HG02610 (cell line): ENCODE results near the gene C20orf173.
"Not testable (repeated sequence)": the region's sequence is repeated elsewhere in the genome, so short reads cannot be mapped to it uniquely, and the experiment has no call there.

Experiments
- ATAC-seq: cut with Tn5 transposase; IDR thresholded peaks from one replicate; pipeline ENCODE4 v1.9.1; 2021; ENCODE audit warnings: mild to moderate bottlenecking, moderate library complexity; ENCODE audit not compliant: unreplicated experiment

The C20orf173 gene

DNA sequence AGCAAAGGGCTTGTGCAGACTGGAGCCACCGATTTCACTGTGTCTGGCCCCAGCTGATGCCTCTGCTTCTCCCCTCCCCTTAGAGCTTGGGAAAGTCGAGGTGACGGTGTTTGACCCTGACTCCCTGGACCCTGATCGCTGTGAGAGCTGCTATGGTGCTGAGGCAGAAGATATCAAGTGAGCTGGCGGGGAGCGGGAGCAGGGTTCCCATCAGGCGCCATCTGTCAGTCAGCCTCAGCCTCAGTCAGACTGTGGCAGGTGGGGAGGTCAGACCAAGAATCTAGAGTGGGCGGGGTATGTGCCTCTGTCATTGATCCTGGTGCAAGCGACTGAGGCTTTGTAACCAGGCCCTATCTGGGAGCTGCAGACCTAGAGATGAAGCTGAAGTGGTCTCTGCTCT lies 17.9 kb upstream of the C20orf173 start:
- no peak for ATAC-seq

GRCh38 chr20:35546127-35546526 lies 16.7 kb upstream of the C20orf173 start:
- ATAC-seq: no peak

- ATAC-seq: not testable (repeated sequence)
These were observed 15.5 kb upstream of the C20orf173 start for GRCh38 chr20:35544941-35545340.

GRCh38 chr20:35544436-35544835 lies 15.0 kb upstream of the C20orf173 start:
- no peak for ATAC-seq

DNA sequence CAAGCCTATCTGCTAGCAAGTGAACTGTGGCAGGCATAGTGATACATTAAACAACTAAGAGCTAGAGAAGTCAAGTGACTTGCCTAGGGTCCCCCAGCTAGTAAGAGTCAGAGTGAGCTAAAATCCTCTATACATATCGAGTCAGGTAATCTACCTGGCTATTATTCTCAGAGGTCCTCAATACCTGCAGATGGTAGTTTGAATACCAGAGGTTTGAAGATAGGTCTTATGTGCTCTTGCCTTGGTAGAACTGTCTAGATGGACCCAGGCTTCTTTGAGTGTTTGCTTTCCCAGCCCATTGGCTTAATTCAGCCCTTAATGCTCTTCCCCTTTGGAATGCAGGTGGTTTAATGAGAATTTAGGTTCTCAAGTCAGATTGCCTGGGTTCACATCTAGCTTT lies 13.5 kb upstream of the C20orf173 start:
- ATAC-seq: no peak

DNA sequence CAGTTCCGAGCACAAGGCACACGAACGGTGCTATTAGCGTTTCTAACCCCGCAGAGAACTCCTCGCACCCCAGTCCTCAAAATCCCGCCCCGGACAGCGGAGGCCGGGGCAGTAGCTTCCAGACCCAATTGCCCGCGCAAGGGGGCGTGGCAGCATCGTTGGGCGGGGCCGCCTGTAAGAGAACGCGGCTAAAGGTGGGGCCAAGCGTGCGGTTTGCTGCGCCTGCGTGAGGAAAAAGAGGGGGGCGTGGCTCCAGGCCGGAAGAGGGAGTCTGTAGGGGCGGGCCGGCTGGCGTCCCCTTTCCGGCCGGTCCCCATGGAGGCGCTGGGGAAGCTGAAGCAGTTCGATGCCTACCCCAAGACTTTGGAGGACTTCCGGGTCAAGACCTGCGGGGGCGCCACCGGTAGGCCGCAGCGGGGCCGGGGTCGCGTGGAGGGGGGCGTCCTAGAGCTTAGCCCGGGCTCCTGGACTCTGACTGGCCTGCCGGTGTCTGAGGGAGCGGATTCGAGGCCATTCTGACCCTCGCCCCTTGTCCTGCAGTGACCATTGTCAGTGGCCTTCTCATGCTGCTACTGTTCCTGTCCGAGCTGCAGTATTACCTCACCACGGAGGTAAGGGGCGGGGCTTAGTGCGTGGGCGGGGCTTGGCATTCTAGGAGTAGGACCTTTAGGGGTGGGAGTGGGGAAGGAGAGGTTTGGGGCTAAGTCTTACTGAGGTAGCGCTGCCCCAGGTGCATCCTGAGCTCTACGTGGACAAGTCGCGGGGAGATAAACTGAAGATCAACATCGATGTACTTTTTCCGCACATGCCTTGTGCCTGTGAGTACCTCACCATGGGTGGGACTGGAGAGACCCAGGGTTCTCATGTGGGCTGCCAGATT lies 12.6 kb upstream of the C20orf173 start, which contains the start of gene ERGIC3:
TSS of gene ERGIC3 (plus strand) at position 296 of the 880 bp plus-strand sequence. CDS start at position 316, 20 bp downstream.
- ATAC-seq: peak; percentile 88

DNA sequence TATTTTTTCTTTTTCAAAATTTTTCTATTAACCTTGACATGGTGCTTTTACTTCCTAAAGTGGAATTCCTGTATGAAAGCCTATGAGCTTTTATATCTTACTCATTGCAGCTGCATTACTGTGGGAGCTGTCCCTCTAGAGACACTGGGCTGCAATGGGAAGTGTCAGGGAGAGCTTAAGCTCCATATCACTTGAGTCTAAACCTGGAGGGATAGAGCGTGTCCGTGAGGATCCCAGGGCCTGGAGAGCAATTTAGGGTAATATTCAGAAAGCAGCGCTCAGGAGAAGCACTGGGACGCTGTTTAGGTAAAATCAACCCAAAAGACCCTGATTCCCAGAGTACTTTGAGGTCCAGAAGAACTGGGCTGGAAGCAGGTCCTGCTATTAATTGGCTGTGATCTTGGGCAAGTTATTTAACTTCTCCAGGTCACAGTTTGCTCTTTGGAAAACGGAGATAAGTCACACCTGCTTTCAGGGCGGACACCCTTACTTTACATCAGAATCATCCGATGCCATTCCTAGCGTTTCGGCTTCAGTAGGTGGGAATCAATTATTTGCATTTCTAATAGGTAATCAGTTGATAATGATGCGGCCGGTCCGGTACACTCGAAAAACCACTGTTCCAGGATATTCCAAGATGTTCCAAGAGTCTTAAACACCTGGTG lies 11.8 kb upstream of the C20orf173 start:
- no peak for ATAC-seq

DNA sequence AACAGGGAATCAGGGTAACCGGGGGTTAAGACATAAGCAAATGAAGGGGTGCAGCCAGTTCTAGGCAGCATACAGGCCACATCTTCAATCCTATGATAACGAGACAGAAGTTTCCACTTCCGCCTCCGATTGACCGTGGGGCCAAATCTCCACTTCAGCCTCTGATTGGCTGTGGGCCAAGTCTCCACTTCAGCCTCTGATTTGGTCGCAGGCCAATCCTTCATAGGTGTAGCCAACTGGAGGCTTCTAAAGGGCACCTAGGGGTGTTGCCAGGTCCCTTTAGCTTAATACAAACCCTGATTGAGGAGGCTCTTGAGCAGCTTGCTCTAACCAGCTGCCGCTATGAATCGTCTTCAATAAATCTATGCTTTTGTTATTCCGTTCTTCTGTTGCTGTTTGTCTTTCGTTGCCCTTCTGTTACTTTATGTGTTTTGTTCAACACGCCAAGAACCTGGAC lies 10.3 kb upstream of the C20orf173 start:
- ATAC-seq: peak; percentile 71

DNA sequence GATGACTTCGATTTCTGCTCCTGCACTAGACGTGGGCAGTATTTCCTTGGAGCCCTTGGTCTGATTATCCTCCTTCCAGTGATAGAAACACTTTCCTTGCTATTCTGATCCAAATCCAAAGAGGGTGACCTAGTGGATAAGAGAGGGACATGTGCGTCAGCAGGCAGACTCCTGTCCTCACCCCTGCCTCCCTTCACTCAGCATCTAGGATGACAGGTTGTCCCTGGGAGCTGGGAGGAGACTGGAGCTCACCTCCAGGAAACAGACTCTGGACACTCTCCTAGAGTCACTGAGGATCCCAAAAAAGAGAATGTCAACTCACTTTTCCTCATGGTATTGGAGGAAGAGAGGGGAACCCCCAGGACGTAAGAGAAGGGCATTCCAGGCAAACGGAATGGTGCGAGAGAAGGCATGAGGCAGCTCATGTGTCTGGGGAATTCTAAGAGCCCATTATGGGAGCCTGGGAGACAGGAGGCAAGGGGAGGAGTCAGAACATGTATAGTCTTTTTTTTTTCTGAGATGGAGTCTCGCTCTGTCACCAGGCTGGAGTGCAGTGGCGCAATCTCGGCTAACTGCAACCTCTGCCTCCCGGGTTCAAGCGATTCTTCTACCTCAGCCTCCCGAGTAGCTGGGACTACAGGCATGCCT lies 2.2 kb downstream of the C20orf173 start:
- ATAC-seq: no peak

GRCh38 chr20:35525639-35526038 lies 3.8 kb downstream of the C20orf173 start:
- no peak for ATAC-seq

GRCh38 chr20:35523298-35523888 lies 6.1 kb downstream of the C20orf173 start:
- ATAC-seq: no peak

GRCh38 chr20:35518955-35519354 lies 10.5 kb downstream of the C20orf173 start:
- ATAC-seq: no peak

DNA sequence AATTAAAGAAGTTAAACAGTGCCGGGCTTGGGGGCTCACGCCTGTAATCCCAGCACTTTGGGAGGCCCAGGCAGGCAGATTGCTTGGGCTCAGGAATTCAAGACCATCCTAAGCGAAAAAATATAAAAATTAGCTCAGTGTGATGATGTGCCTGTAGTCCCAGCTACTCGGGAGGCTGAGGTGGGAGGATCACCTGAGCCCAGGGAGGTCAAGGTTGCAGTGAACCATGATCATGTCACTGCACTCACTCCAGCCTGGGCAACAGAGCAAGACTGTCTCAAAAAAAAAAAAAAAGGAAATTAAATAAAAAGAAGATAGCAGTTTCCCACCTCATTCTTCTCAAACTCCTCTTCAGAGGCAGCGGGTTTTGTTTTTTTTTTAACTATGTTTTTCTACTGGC lies 11.7 kb downstream of the C20orf173 start:
- ATAC-seq: not testable (repeated sequence)

DNA sequence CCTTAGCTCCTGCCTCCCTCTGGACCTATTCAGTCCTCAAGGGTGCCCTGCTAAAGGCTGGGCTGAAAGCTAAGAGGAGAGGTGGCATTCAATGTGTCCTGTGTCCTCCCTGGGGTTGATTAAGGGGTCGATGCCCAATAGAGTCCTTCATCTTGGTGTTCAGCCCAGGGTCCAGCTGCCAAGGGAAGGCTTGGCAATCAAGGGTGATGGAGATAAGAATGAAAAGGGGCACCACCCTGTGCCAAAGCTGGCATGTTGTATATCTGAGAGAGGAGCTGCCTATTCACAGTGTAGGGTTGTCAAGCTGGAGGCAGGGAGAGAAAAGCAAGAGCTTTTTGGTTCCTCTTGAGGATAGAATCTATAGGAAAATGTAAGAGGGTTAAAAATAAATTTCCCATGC lies 12.3 kb downstream of the C20orf173 start:
- no peak for ATAC-seq

DNA sequence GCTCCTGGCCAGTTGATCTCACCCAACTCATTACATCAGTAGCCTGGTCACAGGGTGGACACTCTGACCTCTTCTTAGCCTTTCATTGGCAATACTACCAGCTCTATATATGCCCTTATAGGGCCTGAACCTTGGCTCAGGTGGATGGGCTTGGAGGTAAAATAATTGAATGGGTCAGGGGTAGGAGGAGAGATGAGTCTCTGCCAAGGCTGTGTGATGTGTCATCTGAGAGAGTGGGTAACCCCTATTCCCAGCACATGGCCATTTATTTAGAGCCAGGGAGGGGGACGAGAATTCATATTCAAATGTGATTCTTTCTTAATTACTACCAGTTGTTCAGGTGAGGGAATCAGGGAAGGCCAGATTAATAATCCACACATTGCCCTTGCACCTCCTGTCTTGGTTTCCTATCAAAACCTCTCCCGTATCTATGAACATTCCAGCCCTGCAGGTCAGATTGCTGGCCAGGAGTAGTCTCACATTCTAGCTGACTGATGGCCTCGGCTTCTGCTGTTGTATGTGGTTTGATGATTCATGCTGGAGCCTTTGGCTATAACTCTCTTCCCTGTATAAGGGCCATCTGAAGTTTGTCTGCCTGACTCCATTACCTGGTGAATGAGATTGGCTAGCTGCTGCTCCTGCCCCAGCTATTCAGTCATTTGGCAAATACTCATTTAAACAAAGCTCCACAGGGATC lies 13.4 kb downstream of the C20orf173 start:
- ATAC-seq: no peak

GRCh38 chr20:35515341-35515740 lies 14.1 kb downstream of the C20orf173 start:
- ATAC-seq: no peak

GRCh38 chr20:35514371-35514932 lies 15.0 kb downstream of the C20orf173 start:
- no peak for ATAC-seq

DNA sequence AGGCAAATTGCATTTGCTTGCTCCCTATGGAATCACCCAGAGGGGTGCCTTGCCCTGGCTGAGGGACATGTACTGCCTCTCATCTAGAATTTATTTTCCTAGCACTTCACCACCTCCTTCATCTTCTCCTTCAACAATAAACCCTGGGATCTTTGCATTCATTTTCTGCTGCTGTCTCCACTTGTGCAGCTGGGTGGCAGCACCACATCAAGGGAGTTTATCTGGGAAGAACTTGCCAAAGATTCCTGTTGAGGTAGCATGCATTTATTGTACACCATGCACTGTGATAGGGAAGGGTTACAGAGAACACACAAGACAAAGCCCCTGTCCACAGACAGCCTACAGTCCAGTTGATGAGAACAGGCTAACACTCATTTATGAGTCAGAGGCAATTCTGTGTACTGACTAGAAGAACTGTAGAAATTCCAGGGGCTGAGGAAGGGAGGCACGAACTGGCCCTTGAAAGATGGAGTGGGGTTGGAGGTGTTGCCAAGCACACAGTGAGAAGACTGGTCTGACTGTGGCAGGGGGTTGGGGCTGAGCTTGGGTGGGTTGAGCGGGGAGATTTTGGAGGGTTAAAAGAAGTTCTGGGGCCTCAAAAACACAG lies 17.5 kb downstream of the C20orf173 start:
- ATAC-seq: no peak

GRCh38 chr20:35510951-35511735 lies 18.3 kb downstream of the C20orf173 start:
- ATAC-seq: no peak
